GM12878 (cell line): ENCODE measurements around the gene NCKAP5.

Experiments
- BMI1 ChIP-seq: fragments of 450-650 bp; IDR thresholded peaks from 2 replicates; pipeline ENCODE4 v1.6.1; 2016; ENCODE audit warnings: mild to moderate bottlenecking, moderate library complexity, borderline replicate concordance
- CHD4 ChIP-seq: fragments of 200-600 bp; sonication (generic); IDR thresholded peaks from 2 replicates; pipeline ENCODE4 v1.6.1; 2016; ENCODE audit warnings: mild to moderate bottlenecking
- EZH2 ChIP-seq: IDR thresholded peaks from 2 replicates; pipeline ENCODE4 v1.6.1; 2012; ENCODE audit warnings: low read depth, mild to moderate bottlenecking, control low read depth, inconsistent platforms, low read length, borderline replicate concordance; ENCODE audit not compliant: control insufficient read depth
- HDAC6 ChIP-seq: fragments of 200-600 bp; sonication (generic); IDR thresholded peaks from one replicate; pipeline ENCODE4 v1.8.0; 2017; ENCODE audit warnings: antibody characterized with exemption; ENCODE audit not compliant: unreplicated experiment
- MYC ChIP-seq: IDR thresholded peaks from 2 replicates; pipeline ENCODE4 v1.6.1; 2011; ENCODE audit warnings: mild to moderate bottlenecking, low read length, moderate library complexity, inconsistent platforms; ENCODE audit not compliant: insufficient read depth, insufficient replicate concordance, insufficient read length, severe bottlenecking
- PML ChIP-seq: IDR thresholded peaks from 2 replicates; pipeline ENCODE4 v1.6.1; 2012; ENCODE audit warnings: low read length, inconsistent platforms
- YY1 ChIP-seq: IDR thresholded peaks from 2 replicates; pipeline ENCODE4 v1.6.1; 2011; ENCODE audit warnings: low read depth, mild to moderate bottlenecking, low read length
- ZNF217 ChIP-seq: fragments of 450-650 bp; IDR thresholded peaks from 2 replicates; pipeline ENCODE4 v1.6.1; 2017; ENCODE audit warnings: antibody characterized with exemption, mild to moderate bottlenecking
- TF ChIP-seq, protein P1 (sequence below), 3 experiments: IDR thresholded peaks in 2 of 3; conservative IDR thresholded peaks in 1 of 3; 2 replicates each; pipeline ENCODE4 v1.5.1; 2011; ENCODE audit warnings: low read depth in 3 of 3, low read length in 3 of 3, mild to moderate bottlenecking in 3 of 3, control low read depth in 2 of 3, moderate library complexity in 2 of 3, inconsistent platforms in 1 of 3, mixed read lengths in 1 of 3; ENCODE audit not compliant: control insufficient read depth in 2 of 3, insufficient read depth in 1 of 3; ENCODE audit errors: extremely low read depth in 1 of 3
- TF ChIP-seq, protein P2 (sequence below): IDR thresholded peaks from 2 replicates; pipeline ENCODE4 v1.6.1; 2012; ENCODE audit warnings: low read length, inconsistent platforms

DNA sequence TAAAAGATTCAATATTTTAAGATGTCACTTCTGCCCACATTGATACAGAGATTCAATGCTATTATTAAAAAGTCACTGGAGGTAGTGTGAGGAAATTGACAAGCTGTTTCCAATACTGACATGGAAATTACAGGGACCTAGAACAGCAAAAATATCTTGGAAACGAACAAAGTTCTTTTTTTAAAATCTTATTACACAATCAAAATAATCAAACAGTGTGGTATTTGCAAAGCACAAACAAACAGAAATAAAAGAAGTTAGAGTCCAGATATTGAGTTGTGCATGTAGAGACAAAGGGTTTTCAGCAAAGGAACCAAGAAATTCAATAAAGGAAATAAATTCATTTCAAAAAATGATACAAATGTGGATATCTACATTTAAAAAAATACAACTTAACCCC lies 369.6 kb downstream of the NCKAP5 start:
- TF ChIP-seq, protein P1, sequence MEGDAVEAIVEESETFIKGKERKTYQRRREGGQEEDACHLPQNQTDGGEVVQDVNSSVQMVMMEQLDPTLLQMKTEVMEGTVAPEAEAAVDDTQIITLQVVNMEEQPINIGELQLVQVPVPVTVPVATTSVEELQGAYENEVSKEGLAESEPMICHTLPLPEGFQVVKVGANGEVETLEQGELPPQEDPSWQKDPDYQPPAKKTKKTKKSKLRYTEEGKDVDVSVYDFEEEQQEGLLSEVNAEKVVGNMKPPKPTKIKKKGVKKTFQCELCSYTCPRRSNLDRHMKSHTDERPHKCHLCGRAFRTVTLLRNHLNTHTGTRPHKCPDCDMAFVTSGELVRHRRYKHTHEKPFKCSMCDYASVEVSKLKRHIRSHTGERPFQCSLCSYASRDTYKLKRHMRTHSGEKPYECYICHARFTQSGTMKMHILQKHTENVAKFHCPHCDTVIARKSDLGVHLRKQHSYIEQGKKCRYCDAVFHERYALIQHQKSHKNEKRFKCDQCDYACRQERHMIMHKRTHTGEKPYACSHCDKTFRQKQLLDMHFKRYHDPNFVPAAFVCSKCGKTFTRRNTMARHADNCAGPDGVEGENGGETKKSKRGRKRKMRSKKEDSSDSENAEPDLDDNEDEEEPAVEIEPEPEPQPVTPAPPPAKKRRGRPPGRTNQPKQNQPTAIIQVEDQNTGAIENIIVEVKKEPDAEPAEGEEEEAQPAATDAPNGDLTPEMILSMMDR (IDR thresholded peaks at IDR 0.05 in 2 of 3, conservative IDR thresholded peaks at IDR 0.05 in 1 of 3; ENCODE audit: control insufficient read depth in 2 of 3, extremely low read depth in 1 of 3, insufficient read depth in 1 of 3, low read depth in 3 of 3, low read length in 3 of 3) = no peak
- TF ChIP-seq, protein P2, sequence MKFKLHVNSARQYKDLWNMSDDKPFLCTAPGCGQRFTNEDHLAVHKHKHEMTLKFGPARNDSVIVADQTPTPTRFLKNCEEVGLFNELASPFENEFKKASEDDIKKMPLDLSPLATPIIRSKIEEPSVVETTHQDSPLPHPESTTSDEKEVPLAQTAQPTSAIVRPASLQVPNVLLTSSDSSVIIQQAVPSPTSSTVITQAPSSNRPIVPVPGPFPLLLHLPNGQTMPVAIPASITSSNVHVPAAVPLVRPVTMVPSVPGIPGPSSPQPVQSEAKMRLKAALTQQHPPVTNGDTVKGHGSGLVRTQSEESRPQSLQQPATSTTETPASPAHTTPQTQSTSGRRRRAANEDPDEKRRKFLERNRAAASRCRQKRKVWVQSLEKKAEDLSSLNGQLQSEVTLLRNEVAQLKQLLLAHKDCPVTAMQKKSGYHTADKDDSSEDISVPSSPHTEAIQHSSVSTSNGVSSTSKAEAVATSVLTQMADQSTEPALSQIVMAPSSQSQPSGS = no peak
- TF ChIP-seq CHD4 (no peak), EZH2 (no peak), BMI1 (no peak), ZNF217 (no peak), PML (no peak), MYC (no peak), YY1 (no peak), HDAC6 (no peak)
